HFF-Myc (cell line): ENCODE data around the gene SH3RF1.
"Not testable (repeated sequence)": the region's sequence is repeated elsewhere in the genome, so short reads cannot be mapped to it uniquely, and the experiment has no call there.

Experiments
- DNase-seq: peaks from one replicate; pipeline ENCODE4 v3.0.0-alpha.2; 2011; ENCODE audit warnings: low read depth; ENCODE audit errors: extremely low read depth
- H3K4me3 ChIP-seq: replicated peaks from 2 replicates; pipeline ENCODE4 v1.5.1; 2011; ENCODE audit warnings: low read depth, mild to moderate bottlenecking, control low read depth, low read length
- CTCF ChIP-seq: IDR thresholded peaks from 2 replicates; pipeline ENCODE4 v1.5.1; 2012; ENCODE audit warnings: mild to moderate bottlenecking, low read depth, low read length, control low read depth; ENCODE audit errors: missing control alignments

Gene SH3RF1

GRCh38 chr4:169202145-169202699, 68.5 kb downstream of the SH3RF1 start:
- no peak for TF ChIP-seq CTCF
- no peak overlapping the region for H3K4me3 ChIP-seq
- DNase-seq: no peak

GRCh38 chr4:169201222-169202144, 69.3 kb downstream of the SH3RF1 start:
- H3K4me3 ChIP-seq: no peak overlapping the region
- DNase-seq: no peak
- no peak for TF ChIP-seq CTCF

- TF ChIP-seq CTCF: no peak
- DNase-seq: no peak
- H3K4me3 ChIP-seq: no peak overlapping the region
Observed at GRCh38 chr4:169200361-169201030, 70.3 kb downstream of the SH3RF1 start.

GRCh38 chr4:169199184-169199583, 71.6 kb downstream of the SH3RF1 start:
- no peak for DNase-seq
- no peak for TF ChIP-seq CTCF
- no peak overlapping the region for H3K4me3 ChIP-seq

- no peak for TF ChIP-seq CTCF
- DNase-seq: no peak
- no peak overlapping the region for H3K4me3 ChIP-seq
Observed at GRCh38 chr4:169198167-169198566, 72.6 kb downstream of the SH3RF1 start.

GRCh38 chr4:169197206-169197605, 73.5 kb downstream of the SH3RF1 start:
- DNase-seq, H3K4me3 ChIP-seq: not testable (repeated sequence)

GRCh38 chr4:169195032-169195431, 75.7 kb downstream of the SH3RF1 start:
- DNase-seq: no peak
- no peak overlapping the region for H3K4me3 ChIP-seq
- no peak for TF ChIP-seq CTCF

- H3K4me3 ChIP-seq: not testable (repeated sequence)
Observed at GRCh38 chr4:169189968-169190367, 80.8 kb downstream of the SH3RF1 start.

More at GRCh38 chr4:169189968-169190367, 80.8 kb downstream of the SH3RF1 start:
- not testable (repeated sequence) for DNase-seq
